HUES64 (cell line): ENCODE results near the gene TRIM10.

Experiments used
- H3K27ac ChIP-seq: 2 replicates; pipeline ENCODE4 v1.7.0; 2013; ENCODE audit warnings: low read depth, low read length, inconsistent platforms
- H3K27me3 ChIP-seq: 2 replicates; pipeline ENCODE4 v1.6.1; 2013; ENCODE audit warnings: mild to moderate bottlenecking, low read length; ENCODE audit not compliant: insufficient read depth
- H3K36me3 ChIP-seq: 2 replicates; pipeline ENCODE4 v1.6.1; 2013; ENCODE audit warnings: mild to moderate bottlenecking, low read length; ENCODE audit not compliant: insufficient read depth
- H3K4me1 ChIP-seq: 2 replicates; pipeline ENCODE4 v1.6.1; 2013; ENCODE audit warnings: mild to moderate bottlenecking, low read length, moderate library complexity; ENCODE audit not compliant: insufficient read depth
- H3K4me3 ChIP-seq: 2 replicates; pipeline ENCODE4 v1.5.1; 2013; ENCODE audit warnings: mild to moderate bottlenecking, low read length, moderate library complexity
- H3K9ac ChIP-seq: 2 replicates; pipeline ENCODE4 v1.6.1; 2013; ENCODE audit warnings: mild to moderate bottlenecking, low read depth, low read length
- H3K9me3 ChIP-seq: 2 replicates; pipeline ENCODE4 v1.6.1; 2013; ENCODE audit warnings: low read depth, low read length; ENCODE audit not compliant: insufficient read depth
- WGBS: fragments of 150-250, 120-280 bp; methylation state at CpG from one replicate; pipeline ENCODE4 v1.1.7; 2013; ENCODE audit warnings: missing lambda C conversion rate; 5-methylcytosine and 5-hydroxymethylcytosine counted together

Gene TRIM10

GRCh38 chr6:30135757-30136156 is 25.3 kb downstream of the TRIM10 start, which contains the start of gene TRIM40:
Gene TRIM40 (plus strand): TSS chr6:30136140. CDS start chr6:30137037, 897 bp downstream.
- Histone ChIP-seq H3K9ac (no peak within 1 kb of the TSS), H3K4me3 (no peak within 1 kb of the TSS), H3K27ac (no peak within 1 kb of the TSS), H3K36me3 (no peaks in the 10 kb centered on the region), H3K4me1 (no peaks in the 10 kb centered on the region), H3K9me3 (no peaks in the 10 kb centered on the region), H3K27me3 (peaks cover 37% of the 10 kb centered on the region)
- WGBS, result 79% methylated on average over 4 of the region's 4 CpGs

DNA sequence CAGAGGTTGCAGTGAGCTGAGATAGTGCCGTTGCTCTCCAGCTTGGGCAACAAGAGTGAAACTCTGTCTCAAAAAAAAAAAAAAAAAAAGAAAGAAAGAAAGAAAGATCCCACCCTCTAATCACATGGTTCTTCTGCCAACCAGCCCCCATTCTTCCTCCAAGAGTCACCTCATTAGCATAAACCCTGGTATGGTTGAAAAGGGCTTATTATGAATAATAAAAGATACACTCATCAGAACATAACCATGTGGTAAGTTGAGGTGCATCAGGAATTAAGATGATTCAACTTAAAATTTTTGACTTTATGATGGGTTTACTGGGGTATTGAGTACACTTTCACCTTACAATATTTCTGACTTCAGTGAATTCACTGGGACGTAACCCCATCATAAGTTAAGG is 25.9 kb downstream of the TRIM10 start:
- WGBS, result no CpG with 5 or more reads among the region's 2 CpGs
- H3K9me3 ChIP-seq, result no peaks in the 10 kb centered on the region

GRCh38 chr6:30131947-30132497 is 29.0 kb downstream of the TRIM10 start:
- Histone ChIP-seq H3K27me3 (peaks cover 64% of the 10 kb centered on the region), H3K27ac (no peak overlapping the region), H3K9me3 (no peaks in the 10 kb centered on the region), H3K36me3 (no peaks in the 10 kb centered on the region), H3K4me3 (no peak overlapping the region), H3K4me1 (no peaks in the 10 kb centered on the region), H3K9ac (no peak overlapping the region)
- WGBS, result 96% methylated on average over 2 of the region's 2 CpGs

More for the DNA sequence above, 25.9 kb downstream of the TRIM10 start:
- Histone ChIP-seq H3K9ac (no peak overlapping the region), H3K4me1 (no peaks in the 10 kb centered on the region), H3K27ac (no peak overlapping the region), H3K36me3 (no peaks in the 10 kb centered on the region), H3K4me3 (no peak overlapping the region), H3K27me3 (peaks cover 43% of the 10 kb centered on the region)

DNA sequence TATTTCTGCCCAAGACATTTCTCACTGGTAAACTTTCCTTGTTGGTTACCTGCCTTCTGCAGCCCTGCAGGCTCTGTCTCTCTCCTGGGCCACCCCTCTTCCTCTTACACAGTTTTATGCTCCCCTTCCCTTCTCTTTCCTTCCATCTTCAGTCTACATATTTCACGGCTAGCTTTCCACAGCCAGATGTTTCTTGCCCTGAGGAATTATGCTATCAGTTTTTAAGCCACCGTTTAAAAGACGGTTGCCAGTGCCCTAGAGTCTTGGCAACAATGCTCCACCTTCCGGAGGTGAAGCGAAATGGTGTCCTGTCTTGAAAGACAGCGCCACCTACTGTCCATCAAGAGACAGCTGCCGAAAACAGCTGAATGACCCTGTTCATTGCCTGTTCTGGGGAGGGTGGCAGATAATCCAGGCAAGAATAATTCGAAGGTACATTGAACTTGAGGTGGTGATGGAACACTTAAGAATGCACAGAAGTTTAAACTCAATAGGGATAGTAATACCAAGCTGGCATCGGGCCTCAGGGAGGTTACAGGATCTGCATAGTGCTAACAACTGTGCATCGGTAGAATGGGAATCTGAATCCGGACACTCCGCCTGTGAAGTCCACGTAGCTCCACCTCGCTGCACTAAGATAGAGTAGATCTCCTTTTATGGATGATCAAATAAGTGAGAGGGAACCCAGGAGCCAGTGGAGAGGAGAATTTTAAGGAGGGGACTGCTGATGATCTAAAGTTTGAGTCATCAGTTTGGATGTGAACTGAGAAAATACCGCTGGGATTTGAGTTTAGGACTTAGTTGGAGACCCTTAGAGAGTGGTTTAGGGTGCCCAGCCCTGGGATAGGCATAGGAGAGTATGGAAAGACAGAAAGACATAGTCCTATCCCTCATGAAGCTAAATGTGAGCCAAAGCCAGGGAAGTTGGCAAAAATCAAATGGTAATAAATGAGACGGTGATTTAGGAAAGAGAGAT is 29.8 kb downstream of the TRIM10 start:
- Histone ChIP-seq H3K9me3 (no peaks in the 10 kb centered on the region), H3K4me3 (no peak overlapping the region), H3K27me3 (peaks cover 70% of the 10 kb centered on the region), H3K4me1 (no peaks in the 10 kb centered on the region), H3K36me3 (no peaks in the 10 kb centered on the region), H3K27ac (no peak overlapping the region), H3K9ac (no peak overlapping the region)
- 42% methylated on average over 16 of the region's 16 CpGs for WGBS

GRCh38 chr6:30130179-30130679 is 30.8 kb downstream of the TRIM10 start:
- H3K4me1 ChIP-seq, result no peaks in the 10 kb centered on the region
- WGBS, result 85% methylated on average over 4 of the region's 4 CpGs
- H3K27ac ChIP-seq, result no peak overlapping the region
- H3K27me3 ChIP-seq, result peaks cover 76% of the 10 kb centered on the region
- H3K4me3 ChIP-seq, result no peak overlapping the region
- no peaks in the 10 kb centered on the region for H3K9me3 ChIP-seq
- H3K36me3 ChIP-seq, result no peaks in the 10 kb centered on the region
- H3K9ac ChIP-seq, result no peak overlapping the region

- WGBS, result 86% methylated on average over 9 of the region's 10 CpGs
- Histone ChIP-seq H3K27me3 (peaks cover 83% of the 10 kb centered on the region), H3K9ac (no peak overlapping the region), H3K36me3 (no peaks in the 10 kb centered on the region), H3K4me3 (no peak overlapping the region), H3K4me1 (no peaks in the 10 kb centered on the region), H3K9me3 (no peaks in the 10 kb centered on the region), H3K27ac (no peak overlapping the region)
These were observed 31.5 kb downstream of the TRIM10 start for GRCh38 chr6:30129265-30130178.

DNA sequence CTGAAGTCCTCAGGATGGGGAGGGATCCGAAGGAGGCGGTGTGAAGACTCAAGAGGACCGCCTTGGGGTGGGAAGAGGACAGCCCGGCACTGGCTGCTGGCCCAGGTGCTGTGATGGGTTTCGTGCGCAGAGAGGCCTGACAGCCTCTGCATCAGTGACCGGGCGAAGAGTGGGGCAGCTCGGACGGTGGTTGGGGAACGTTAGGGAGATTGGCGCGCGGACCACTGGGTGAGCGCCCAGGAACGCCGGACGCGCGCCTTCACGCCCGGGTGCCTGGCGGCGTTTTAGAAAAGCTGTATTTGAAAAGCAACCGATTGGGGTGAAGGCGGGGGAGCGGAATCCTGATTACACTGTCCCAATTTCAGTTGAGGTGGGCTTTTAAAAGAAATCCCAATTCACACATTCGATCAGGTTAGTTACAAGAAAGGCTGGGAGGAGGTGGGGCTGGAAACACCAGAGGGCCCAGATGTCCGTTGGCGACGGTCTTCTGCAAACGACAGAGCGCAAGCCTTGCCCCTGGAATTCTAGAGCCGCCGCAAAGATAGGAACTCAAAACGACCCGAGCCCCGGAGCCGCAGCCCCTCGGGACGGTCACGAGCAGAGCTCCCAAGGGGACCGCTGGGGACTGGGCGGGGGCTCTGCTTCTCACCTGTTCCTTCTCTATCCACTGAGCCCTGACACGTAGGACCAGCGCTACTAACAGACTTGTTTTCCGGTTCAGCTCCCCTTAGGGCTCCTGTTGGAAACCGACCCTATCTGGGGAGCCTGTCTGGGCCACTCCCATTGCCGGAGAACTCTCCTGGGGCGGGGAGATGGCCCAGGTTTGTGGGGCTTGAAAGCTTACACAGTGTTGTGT is 33.5 kb downstream of the TRIM10 start:
- Histone ChIP-seq H3K4me3 (peak overlapping the region; percentile 48), H3K9ac (no peak overlapping the region), H3K4me1 (no peaks in the 10 kb centered on the region)

GRCh38 chr6:30122515-30122914 is 38.5 kb downstream of the TRIM10 start:
- Histone ChIP-seq H3K4me3 (no peak overlapping the region), H3K9me3 (no peaks in the 10 kb centered on the region), H3K36me3 (no peaks in the 10 kb centered on the region), H3K9ac (no peak overlapping the region), H3K27me3 (peaks cover 34% of the 10 kb centered on the region), H3K27ac (no peak overlapping the region), H3K4me1 (no peaks in the 10 kb centered on the region)
- WGBS, result 73% methylated on average over 2 of the region's 2 CpGs

More for the DNA sequence above, 33.5 kb downstream of the TRIM10 start:
- WGBS, result 2% methylated on average over 50 of the region's 50 CpGs
- Histone ChIP-seq H3K36me3 (no peaks in the 10 kb centered on the region), H3K27me3 (peaks cover 83% of the 10 kb centered on the region), H3K27ac (no peak overlapping the region), H3K9me3 (no peaks in the 10 kb centered on the region)

- Histone ChIP-seq H3K9ac (no peak overlapping the region), H3K27ac (no peak overlapping the region), H3K4me3 (no peak overlapping the region), H3K36me3 (no peaks in the 10 kb centered on the region), H3K4me1 (no peaks in the 10 kb centered on the region), H3K9me3 (no peaks in the 10 kb centered on the region), H3K27me3 (peaks cover 26% of the 10 kb centered on the region)
- WGBS, result 90% methylated on average over 9 of the region's 10 CpGs
These were observed 39.3 kb downstream of the TRIM10 start for GRCh38 chr6:30121446-30122366.
